ENCODE measurements around the gene CFDP1.
A peak's percentile ranks its signal among the peaks of the same experiment; 100 is the strongest.

CFDP1 gene

GRCh38 chr16:75337430-75337829, 95.9 kb downstream of the CFDP1 start:
- Histone ChIP-seq H3K4me3 (replicated peaks; ENCODE audit: insufficient read depth, low read length) (no peak overlapping the region), H3K27ac (replicated peaks) (no peak overlapping the region), H3K27me3 (ENCODE audit: insufficient read depth, poor library complexity, severe bottlenecking) (peaks cover 18% of the 10 kb centered on the region)
- TF ChIP-seq GABPA (IDR thresholded peaks at IDR 0.05; ENCODE audit: low read depth) (no peak), POLR2AphosphoS5 (IDR thresholded peaks at IDR 0.05; ENCODE audit: low read depth) (no peak), SPI1 (IDR thresholded peaks at IDR 0.05; ENCODE audit: borderline replicate concordance, low read depth) (no peak)
- TF ChIP-seq, protein P1, sequence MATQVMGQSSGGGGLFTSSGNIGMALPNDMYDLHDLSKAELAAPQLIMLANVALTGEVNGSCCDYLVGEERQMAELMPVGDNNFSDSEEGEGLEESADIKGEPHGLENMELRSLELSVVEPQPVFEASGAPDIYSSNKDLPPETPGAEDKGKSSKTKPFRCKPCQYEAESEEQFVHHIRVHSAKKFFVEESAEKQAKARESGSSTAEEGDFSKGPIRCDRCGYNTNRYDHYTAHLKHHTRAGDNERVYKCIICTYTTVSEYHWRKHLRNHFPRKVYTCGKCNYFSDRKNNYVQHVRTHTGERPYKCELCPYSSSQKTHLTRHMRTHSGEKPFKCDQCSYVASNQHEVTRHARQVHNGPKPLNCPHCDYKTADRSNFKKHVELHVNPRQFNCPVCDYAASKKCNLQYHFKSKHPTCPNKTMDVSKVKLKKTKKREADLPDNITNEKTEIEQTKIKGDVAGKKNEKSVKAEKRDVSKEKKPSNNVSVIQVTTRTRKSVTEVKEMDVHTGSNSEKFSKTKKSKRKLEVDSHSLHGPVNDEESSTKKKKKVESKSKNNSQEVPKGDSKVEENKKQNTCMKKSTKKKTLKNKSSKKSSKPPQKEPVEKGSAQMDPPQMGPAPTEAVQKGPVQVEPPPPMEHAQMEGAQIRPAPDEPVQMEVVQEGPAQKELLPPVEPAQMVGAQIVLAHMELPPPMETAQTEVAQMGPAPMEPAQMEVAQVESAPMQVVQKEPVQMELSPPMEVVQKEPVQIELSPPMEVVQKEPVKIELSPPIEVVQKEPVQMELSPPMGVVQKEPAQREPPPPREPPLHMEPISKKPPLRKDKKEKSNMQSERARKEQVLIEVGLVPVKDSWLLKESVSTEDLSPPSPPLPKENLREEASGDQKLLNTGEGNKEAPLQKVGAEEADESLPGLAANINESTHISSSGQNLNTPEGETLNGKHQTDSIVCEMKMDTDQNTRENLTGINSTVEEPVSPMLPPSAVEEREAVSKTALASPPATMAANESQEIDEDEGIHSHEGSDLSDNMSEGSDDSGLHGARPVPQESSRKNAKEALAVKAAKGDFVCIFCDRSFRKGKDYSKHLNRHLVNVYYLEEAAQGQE (IDR thresholded peaks at IDR 0.05; ENCODE audit: insufficient replicate concordance, low read depth): no peak
- TF ChIP-seq, protein P2, sequence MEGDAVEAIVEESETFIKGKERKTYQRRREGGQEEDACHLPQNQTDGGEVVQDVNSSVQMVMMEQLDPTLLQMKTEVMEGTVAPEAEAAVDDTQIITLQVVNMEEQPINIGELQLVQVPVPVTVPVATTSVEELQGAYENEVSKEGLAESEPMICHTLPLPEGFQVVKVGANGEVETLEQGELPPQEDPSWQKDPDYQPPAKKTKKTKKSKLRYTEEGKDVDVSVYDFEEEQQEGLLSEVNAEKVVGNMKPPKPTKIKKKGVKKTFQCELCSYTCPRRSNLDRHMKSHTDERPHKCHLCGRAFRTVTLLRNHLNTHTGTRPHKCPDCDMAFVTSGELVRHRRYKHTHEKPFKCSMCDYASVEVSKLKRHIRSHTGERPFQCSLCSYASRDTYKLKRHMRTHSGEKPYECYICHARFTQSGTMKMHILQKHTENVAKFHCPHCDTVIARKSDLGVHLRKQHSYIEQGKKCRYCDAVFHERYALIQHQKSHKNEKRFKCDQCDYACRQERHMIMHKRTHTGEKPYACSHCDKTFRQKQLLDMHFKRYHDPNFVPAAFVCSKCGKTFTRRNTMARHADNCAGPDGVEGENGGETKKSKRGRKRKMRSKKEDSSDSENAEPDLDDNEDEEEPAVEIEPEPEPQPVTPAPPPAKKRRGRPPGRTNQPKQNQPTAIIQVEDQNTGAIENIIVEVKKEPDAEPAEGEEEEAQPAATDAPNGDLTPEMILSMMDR (IDR thresholded peaks at IDR 0.05; ENCODE audit: insufficient read depth, low read length): no peak
- DNase-seq (ENCODE audit: low read depth in 1 of 2, low spot score in 1 of 2): no peak

GRCh38 chr16:75336521-75336920, 96.8 kb downstream of the CFDP1 start:
- Histone ChIP-seq H3K27me3 (ENCODE audit: insufficient read depth, poor library complexity, severe bottlenecking) (peaks cover 18% of the 10 kb centered on the region), H3K4me3 (replicated peaks; ENCODE audit: insufficient read depth, low read length) (no peak overlapping the region), H3K27ac (replicated peaks) (no peak overlapping the region)
- no peak for DNase-seq (ENCODE audit: low read depth in 1 of 2, low spot score in 1 of 2)
- no peak for TF ChIP-seq SPI1 (IDR thresholded peaks at IDR 0.05; ENCODE audit: borderline replicate concordance, low read depth)
- TF ChIP-seq GABPA (IDR thresholded peaks at IDR 0.05; ENCODE audit: low read depth): no peak
- TF ChIP-seq, protein P2 (IDR thresholded peaks at IDR 0.05; ENCODE audit: insufficient read depth, low read length): no peak
- TF ChIP-seq, protein P1 (IDR thresholded peaks at IDR 0.05; ENCODE audit: insufficient replicate concordance, low read depth): no peak
- TF ChIP-seq POLR2AphosphoS5 (IDR thresholded peaks at IDR 0.05; ENCODE audit: low read depth): no peak

DNA sequence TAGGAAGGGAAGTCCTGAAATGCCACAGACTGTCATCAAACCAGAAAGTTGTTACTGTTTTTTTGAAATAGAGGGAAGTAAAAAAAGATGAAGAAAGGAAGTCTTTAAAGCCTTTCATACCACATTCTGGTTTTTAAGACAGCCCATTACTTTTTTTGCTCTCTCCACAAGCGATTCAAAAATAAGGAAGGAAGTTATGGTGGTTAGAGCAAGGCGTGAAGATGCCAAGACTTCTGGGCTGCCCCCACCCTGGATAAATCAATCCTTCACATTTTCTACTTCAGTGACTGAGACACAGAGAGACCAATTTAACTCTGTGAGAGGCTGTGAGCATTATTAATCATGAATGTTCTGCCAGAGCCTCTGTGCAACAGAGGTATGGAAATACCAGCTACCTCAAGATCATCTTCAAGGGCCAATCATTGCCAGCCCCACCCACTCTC, 99.6 kb downstream of the CFDP1 start:
- peaks cover 9% of the 10 kb centered on the region for H3K27me3 ChIP-seq (ENCODE audit: insufficient read depth, poor library complexity, severe bottlenecking)
- DNase-seq (ENCODE audit: low read depth in 1 of 2, low spot score in 1 of 2): peak in 1 of 2 experiments; percentile 63
- no peak overlapping the region for H3K27ac ChIP-seq (replicated peaks)
- no peak overlapping the region for H3K4me3 ChIP-seq (replicated peaks; ENCODE audit: insufficient read depth, low read length)
- TF ChIP-seq POLR2AphosphoS5 (IDR thresholded peaks at IDR 0.05; ENCODE audit: low read depth): peak; percentile 86
- no peak for TF ChIP-seq GABPA (IDR thresholded peaks at IDR 0.05; ENCODE audit: low read depth)
- TF ChIP-seq SPI1 (IDR thresholded peaks at IDR 0.05; ENCODE audit: borderline replicate concordance, low read depth): peak; percentile 84
- TF ChIP-seq, protein P1 (IDR thresholded peaks at IDR 0.05; ENCODE audit: insufficient replicate concordance, low read depth): no peak
